HEK293 (cell line): ENCODE data around the gene FUT9.

Experiments used
- CTCF ChIA-PET: fragments of 350-600 bp; formaldehyde crosslinking; extraction: SDS; loops from one replicate; lab custom pipeline; 2021; ENCODE audit warnings: antibody characterized with exemption; lab: Yijun Ruan, JAX
- POLR2A ChIA-PET: fragments of 300-600 bp; formaldehyde crosslinking; extraction: SDS; loops from one replicate; lab custom pipeline; 2020; ENCODE audit warnings: antibody characterized with exemption, inconsistent platforms; lab: Yijun Ruan, JAX
- H3K27ac ChIP-seq: fragments of 200-500 bp; sonication (Bioruptor generic); 2 replicates; pipeline ENCODE4 v1.5.1; 2014; ENCODE audit warnings: low read depth, low read length, control low read depth, inconsistent platforms; ENCODE audit errors: extremely low read depth
- H3K36me3 ChIP-seq, 2 experiments: fragments of 200-500 bp in 1 of 2; sonication (Bioruptor generic) in 1 of 2; 1 replicate in 1 of 2; 2 replicates in 1 of 2; pipeline ENCODE4 v1.5.1; 2014 to 2017; ENCODE audit warnings: inconsistent platforms in 2 of 2, low read length in 2 of 2; ENCODE audit not compliant: control insufficient read depth in 2 of 2, insufficient read depth in 1 of 2
- H3K4me1 ChIP-seq: fragments of 200-500 bp; sonication (Bioruptor generic); 2 replicates; pipeline ENCODE4 v1.5.1; 2014; ENCODE audit warnings: mild to moderate bottlenecking, low read length, inconsistent platforms; ENCODE audit not compliant: control insufficient read depth, insufficient read depth
- H3K4me3 ChIP-seq: 2 replicates; pipeline ENCODE4 v1.5.1; 2011; ENCODE audit warnings: low read depth, mild to moderate bottlenecking, control low read depth, low read length, moderate library complexity
- H3K9me3 ChIP-seq: fragments of 200-500 bp; sonication (Bioruptor generic); 2 replicates; pipeline ENCODE4 v1.5.1; 2014; ENCODE audit warnings: low read depth, low read length, inconsistent platforms; ENCODE audit not compliant: control insufficient read depth, insufficient read depth
- GLI2 ChIP-seq: fragments of 450-650 bp; formaldehyde crosslinking; IDR thresholded peaks from 2 replicates; pipeline ENCODE4; 2017; ENCODE audit warnings: missing biosample characterization, missing genetic modification characterization, low read depth, borderline replicate concordance
- MZF1 ChIP-seq: fragments of 450-650 bp; formaldehyde crosslinking; IDR thresholded peaks from 2 replicates; pipeline ENCODE4 v1.5.1; 2017; ENCODE audit warnings: missing biosample characterization, missing genetic modification characterization, borderline replicate concordance
- RBAK ChIP-seq: fragments of 450-650 bp; formaldehyde crosslinking; IDR thresholded peaks from 2 replicates; pipeline ENCODE4 v1.5.1; 2016; ENCODE audit warnings: missing biosample characterization, missing genetic modification characterization
- REPIN1 ChIP-seq: fragments of 450-650 bp; formaldehyde crosslinking; IDR thresholded peaks from 2 replicates; pipeline ENCODE4 v1.5.1; 2017; ENCODE audit warnings: missing biosample characterization, missing genetic modification characterization, low read depth
- SALL2 ChIP-seq: fragments of 450-650 bp; formaldehyde crosslinking; IDR thresholded peaks from 2 replicates; pipeline ENCODE4 v1.5.0; 2017; ENCODE audit warnings: missing biosample characterization, mild to moderate bottlenecking, missing genetic modification characterization, borderline replicate concordance
- SETDB1 ChIP-seq: IDR thresholded peaks from one replicate; pipeline ENCODE4 v1.6.1; 2017; ENCODE audit warnings: mild to moderate bottlenecking, low read length, moderate library complexity, mixed read lengths; ENCODE audit not compliant: insufficient read length
- SP3 ChIP-seq: fragments of 450-650 bp; formaldehyde crosslinking; IDR thresholded peaks from 2 replicates; pipeline ENCODE4 v1.5.1; 2016; ENCODE audit warnings: missing biosample characterization, missing genetic modification characterization
- YY1 ChIP-seq: fragments of 450-650 bp; formaldehyde crosslinking; IDR thresholded peaks from 2 replicates; pipeline ENCODE4 v1.5.1; 2018; ENCODE audit warnings: missing biosample characterization, missing genetic modification characterization
- ZBTB21 ChIP-seq: fragments of 450-650 bp; formaldehyde crosslinking; IDR thresholded peaks from 2 replicates; pipeline ENCODE4 v1.5.1; 2017; ENCODE audit warnings: missing biosample characterization, missing genetic modification characterization
- ZBTB26 ChIP-seq: fragments of 450-650 bp; formaldehyde crosslinking; optimal IDR thresholded peaks from 2 replicates; pipeline ENCODE3; 2016; ENCODE audit warnings: missing biosample characterization, mild to moderate bottlenecking, missing genetic modification characterization
- ZNF114 ChIP-seq: fragments of 450-650 bp; formaldehyde crosslinking; IDR thresholded peaks from 2 replicates; pipeline ENCODE4 v1.5.0; 2017; ENCODE audit warnings: missing biosample characterization, missing genetic modification characterization
- ZNF148 ChIP-seq: fragments of 450-650 bp; formaldehyde crosslinking; IDR thresholded peaks from 2 replicates; pipeline ENCODE4 v1.5.0; 2017; ENCODE audit warnings: missing biosample characterization, missing genetic modification characterization, borderline replicate concordance
- ZNF23 ChIP-seq: fragments of 450-650 bp; formaldehyde crosslinking; IDR thresholded peaks from 2 replicates; pipeline ENCODE4 v1.5.1; 2016; ENCODE audit warnings: missing biosample characterization, missing genetic modification characterization, borderline replicate concordance
- ZNF26 ChIP-seq: fragments of 450-650 bp; formaldehyde crosslinking; IDR thresholded peaks from 2 replicates; pipeline ENCODE4 v1.5.1; 2016; ENCODE audit warnings: missing biosample characterization, missing genetic modification characterization
- ZNF274 ChIP-seq, 2 experiments: fragments of 200-500 bp in 1 of 2; fragments of 450-650 bp in 1 of 2; sonication (Bioruptor generic) in 1 of 2; formaldehyde crosslinking in 1 of 2; IDR thresholded peaks; 2 replicates each; pipeline versions ENCODE4 v1.5.1 to v1.6.1; 2014 to 2016; ENCODE audit warnings: borderline replicate concordance in 1 of 2, inconsistent platforms in 1 of 2, low read length in 1 of 2, missing biosample characterization in 1 of 2, missing genetic modification characterization in 1 of 2
- ZNF354C ChIP-seq: fragments of 450-650 bp; formaldehyde crosslinking; IDR thresholded peaks from 2 replicates; pipeline ENCODE4 v1.5.1; 2016; ENCODE audit warnings: missing biosample characterization, missing genetic modification characterization, low read depth, borderline replicate concordance
- ZNF394 ChIP-seq: fragments of 450-650 bp; formaldehyde crosslinking; IDR thresholded peaks from 2 replicates; pipeline ENCODE4 v1.5.1; 2016; ENCODE audit warnings: missing biosample characterization, missing genetic modification characterization, mild to moderate bottlenecking, moderate library complexity, borderline replicate concordance
- ZNF654 ChIP-seq: fragments of 450-650 bp; formaldehyde crosslinking; IDR thresholded peaks from 2 replicates; pipeline ENCODE4 v1.5.1; 2016; ENCODE audit warnings: low read depth, missing biosample characterization, missing genetic modification characterization
- ZNF776 ChIP-seq: fragments of 450-650 bp; formaldehyde crosslinking; IDR thresholded peaks from 2 replicates; pipeline ENCODE4 v1.5.0; 2017; ENCODE audit warnings: missing biosample characterization, missing genetic modification characterization, borderline replicate concordance
- ZSCAN16 ChIP-seq: fragments of 450-650 bp; formaldehyde crosslinking; IDR thresholded peaks from 2 replicates; pipeline ENCODE4 v1.5.1; 2016; ENCODE audit warnings: missing biosample characterization, missing genetic modification characterization

The FUT9 gene

GRCh38 chr6:96237638-96238347, 222.0 kb downstream of the FUT9 start:
- H3K27ac ChIP-seq, result no peak overlapping the region
- CTCF ChIA-PET, result interaction anchor here (0.7 kb wide), 1 partner anchor 324 kb away, joined by 3 read pairs; no protein-coding TSS in a partner anchor
- H3K36me3 ChIP-seq, result no peaks in the 10 kb centered on the region
- no peaks in the 10 kb centered on the region for H3K4me1 ChIP-seq
- POLR2A ChIA-PET, result interaction anchor here (0.7 kb wide), 1 partner anchor 24 kb away, joined by 3 read pairs; no protein-coding TSS in a partner anchor
- no peak overlapping the region for H3K4me3 ChIP-seq
- H3K9me3 ChIP-seq, result no peaks in the 10 kb centered on the region
- TF ChIP-seq SETDB1, result no peak
- TF ChIP-seq ZNF274 (IDR thresholded peaks at IDR 0.05; ENCODE audit: low read length), result no peak
- no peak for TF ChIP-seq ZNF274 (tag by site-specific recombination; IDR thresholded peaks at IDR 0.05; ENCODE audit: borderline replicate concordance)
- TF ChIP-seq ZNF654 (tag by site-specific recombination), result no peak
- TF ChIP-seq ZNF148 (tag by site-specific recombination), result no peak
- no peak for TF ChIP-seq GLI2 (tag by site-specific recombination)
- no peak for TF ChIP-seq ZNF23 (tag by site-specific recombination)
- TF ChIP-seq MZF1 (tag by site-specific recombination), result no peak
- TF ChIP-seq ZNF114, result no peak
- no peak for TF ChIP-seq ZBTB21 (tag by site-specific recombination)
- no peak for TF ChIP-seq REPIN1 (tag by site-specific recombination)
- no peak for TF ChIP-seq SP3 (tag by site-specific recombination)
- TF ChIP-seq ZNF354C, result no peak
- no peak for TF ChIP-seq RBAK (tag by site-specific recombination)
- TF ChIP-seq ZBTB26, result no peak

GRCh38 chr6:96246563-96246962, 230.8 kb downstream of the FUT9 start:
- no peak overlapping the region for H3K4me3 ChIP-seq
- ChIA-PET POLR2A (no interaction called here), CTCF (no interaction called here)
- no peaks in the 10 kb centered on the region for H3K9me3 ChIP-seq
- H3K36me3 ChIP-seq, result no peaks in the 10 kb centered on the region
- H3K4me1 ChIP-seq, result no peaks in the 10 kb centered on the region
- no peak for TF ChIP-seq ZSCAN16 (tag by site-specific recombination)
- no peak for TF ChIP-seq SALL2
- no peak for TF ChIP-seq ZNF394
- TF ChIP-seq ZNF26 (tag by site-specific recombination), result no peak
- no peak for TF ChIP-seq ZNF776
- no peak for TF ChIP-seq YY1 (tag by site-specific recombination)
- no peak overlapping the region for H3K27ac ChIP-seq
